Activated T-cell treated with anti-CD3 and anti-CD28 coated beads, Interleukin-2, amount 50 U/mL, for 24 hours (primary cell): ENCODE data around the gene FOXO6.
A peak's percentile ranks its signal among the peaks of the same experiment; 100 is the strongest.
"Not testable (repeated sequence)": the region's sequence is repeated elsewhere in the genome, so short reads cannot be mapped to it uniquely, and the experiment has no call there.

Experiments used
- DNase-seq: peaks from one replicate; pipeline ENCODE4 v3.0.0-alpha.2; 2020
- H3K27ac Mint-ChIP-seq: 2 replicates; pipeline ENCODE4 v1.8.0; 2020; ENCODE audit warnings: mild to moderate bottlenecking, mixed read lengths
- H3K27me3 Mint-ChIP-seq: 2 replicates; pipeline ENCODE4 v1.8.0; 2020; ENCODE audit warnings: mixed read lengths
- H3K36me3 Mint-ChIP-seq: 2 replicates; pipeline ENCODE4 v1.8.0; 2020; ENCODE audit warnings: low read depth, mixed read lengths
- H3K4me1 Mint-ChIP-seq: 2 replicates; pipeline ENCODE4 v1.8.0; 2020; ENCODE audit warnings: low read depth, mixed read lengths
- H3K4me3 Mint-ChIP-seq: 2 replicates; pipeline ENCODE4 v1.8.0; 2020; ENCODE audit warnings: mild to moderate bottlenecking, moderate library complexity, mixed read lengths
- H3K9me3 Mint-ChIP-seq: 2 replicates; pipeline ENCODE4 v1.8.0; 2020; ENCODE audit warnings: mixed read lengths

FOXO6 gene

DNA sequence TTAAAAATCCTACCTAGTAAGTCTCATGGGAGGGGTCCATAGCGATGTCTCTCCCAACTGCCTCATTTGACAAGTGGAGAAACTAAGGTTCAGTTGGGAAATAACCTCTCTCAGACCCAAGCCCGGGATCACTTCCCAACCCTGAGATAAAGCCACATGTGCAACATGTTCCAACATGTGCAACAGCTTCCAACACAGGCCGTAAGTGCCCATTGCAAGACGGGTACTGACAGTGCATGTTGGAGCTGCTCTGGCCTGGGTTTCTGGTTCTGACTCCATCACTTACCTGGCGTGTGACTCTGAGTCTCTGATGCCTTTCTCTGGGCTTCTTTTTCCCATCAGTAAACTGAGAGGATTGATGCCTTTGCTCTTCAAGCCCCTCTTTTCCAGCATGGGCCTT is 38.0 kb upstream of the FOXO6 start:
- Mint-ChIP-seq H3K27me3 (no peaks in the 10 kb centered on the region), H3K27ac (no peak overlapping the region), H3K4me1 (no peaks in the 10 kb centered on the region), H3K9me3 (no peaks in the 10 kb centered on the region), H3K36me3 (no peaks in the 10 kb centered on the region), H3K4me3 (no peak overlapping the region)
- DNase-seq, result no peak

DNA sequence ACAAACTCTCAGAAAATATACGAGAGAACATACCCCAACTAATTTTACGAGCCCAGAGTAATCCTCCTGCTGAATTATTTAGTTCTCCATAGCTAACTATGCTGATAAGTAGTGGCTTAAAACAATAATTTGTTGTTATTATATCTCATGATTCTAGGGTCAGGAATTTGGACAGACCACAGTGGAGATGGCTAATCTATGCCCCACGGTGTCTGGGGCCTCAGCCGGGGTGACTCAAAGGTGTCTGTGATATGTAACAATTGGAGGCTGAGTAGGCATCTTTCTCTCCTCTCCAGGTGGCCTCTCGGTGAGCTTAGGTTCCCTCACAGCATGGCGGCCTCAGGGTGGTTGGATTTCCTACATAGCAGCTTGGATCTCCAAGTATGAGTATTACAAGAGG is 35.4 kb upstream of the FOXO6 start:
- DNase-seq, result no peak
- H3K27me3 Mint-ChIP-seq, result peaks cover 2% of the 10 kb centered on the region
- no peak overlapping the region for H3K27ac Mint-ChIP-seq
- H3K4me3 Mint-ChIP-seq, result no peak overlapping the region
- no peaks in the 10 kb centered on the region for H3K36me3 Mint-ChIP-seq
- H3K4me1 Mint-ChIP-seq, result no peaks in the 10 kb centered on the region
- no peaks in the 10 kb centered on the region for H3K9me3 Mint-ChIP-seq

- Mint-ChIP-seq H3K36me3 (no peaks in the 10 kb centered on the region), H3K9me3 (no peaks in the 10 kb centered on the region), H3K27ac (no peak overlapping the region), H3K4me3 (no peak overlapping the region), H3K4me1 (no peaks in the 10 kb centered on the region), H3K27me3 (peaks cover 2% of the 10 kb centered on the region)
- DNase-seq, result no peak
These were observed 33.7 kb upstream of the FOXO6 start for GRCh38 chr1:41327383-41327999.

GRCh38 chr1:41328001-41328615 is 33.1 kb upstream of the FOXO6 start:
- DNase-seq, result no peak
- peaks cover 2% of the 10 kb centered on the region for H3K27me3 Mint-ChIP-seq
- no peak overlapping the region for H3K27ac Mint-ChIP-seq
- no peaks in the 10 kb centered on the region for H3K9me3 Mint-ChIP-seq
- H3K36me3 Mint-ChIP-seq, result no peaks in the 10 kb centered on the region
- H3K4me1 Mint-ChIP-seq, result peaks cover 2% of the 10 kb centered on the region
- H3K4me3 Mint-ChIP-seq, result no peak overlapping the region

DNA sequence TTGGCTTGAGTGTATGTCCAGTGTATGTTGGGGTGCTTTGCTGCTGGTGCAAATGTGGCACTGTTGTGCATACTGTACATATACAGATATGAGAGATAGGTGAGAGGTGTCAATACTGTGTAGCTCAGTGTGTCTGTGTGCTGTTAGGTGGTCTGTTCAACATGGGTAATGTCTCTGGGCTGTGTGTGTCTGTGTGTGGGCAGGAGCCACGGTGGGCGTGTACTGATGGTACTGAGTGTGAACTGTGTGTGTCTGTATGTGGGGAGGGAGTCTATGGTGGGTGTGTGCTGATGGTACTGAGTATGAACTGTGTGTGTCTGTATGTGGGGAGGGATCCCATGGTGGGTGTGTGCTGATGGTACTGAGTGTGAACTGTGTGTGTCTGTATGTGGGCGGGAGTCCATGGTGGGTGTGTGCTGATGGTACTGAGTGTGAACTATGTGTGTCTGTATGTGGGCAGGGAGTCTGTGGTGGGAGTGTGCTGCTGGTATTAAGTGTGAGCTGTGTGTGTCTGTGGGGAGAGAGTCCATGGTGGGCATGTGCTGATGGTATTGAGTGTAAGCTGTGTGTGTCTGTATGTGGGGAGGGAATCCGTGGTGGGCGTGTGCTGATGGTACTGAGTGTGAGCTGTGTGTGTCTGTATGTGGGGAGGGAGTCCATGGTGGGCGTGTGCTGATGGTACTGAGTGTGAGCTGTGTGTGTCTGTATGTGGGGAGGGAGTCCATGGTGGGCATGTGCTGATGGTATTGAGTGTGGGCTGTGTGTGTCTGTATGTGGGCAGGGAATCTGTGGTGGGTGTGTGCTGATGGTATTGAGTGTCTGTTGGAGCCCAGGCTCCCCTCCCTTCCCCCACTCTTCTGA is 32.2 kb upstream of the FOXO6 start:
- peaks cover 4% of the 10 kb centered on the region for H3K4me1 Mint-ChIP-seq
- H3K36me3 Mint-ChIP-seq, result no peaks in the 10 kb centered on the region
- DNase-seq, result no peak
- no peak overlapping the region for H3K27ac Mint-ChIP-seq
- no peaks in the 10 kb centered on the region for H3K9me3 Mint-ChIP-seq
- peaks cover 2% of the 10 kb centered on the region for H3K27me3 Mint-ChIP-seq
- no peak overlapping the region for H3K4me3 Mint-ChIP-seq

- Mint-ChIP-seq H3K27me3 (peaks cover 5% of the 10 kb centered on the region), H3K4me3 (no peak overlapping the region), H3K36me3 (no peaks in the 10 kb centered on the region), H3K4me1 (peaks cover 4% of the 10 kb centered on the region), H3K27ac (no peak overlapping the region), H3K9me3 (peaks cover 3% of the 10 kb centered on the region)
- DNase-seq, result no peak
These were observed 31.3 kb upstream of the FOXO6 start for GRCh38 chr1:41329662-41330587.

DNA sequence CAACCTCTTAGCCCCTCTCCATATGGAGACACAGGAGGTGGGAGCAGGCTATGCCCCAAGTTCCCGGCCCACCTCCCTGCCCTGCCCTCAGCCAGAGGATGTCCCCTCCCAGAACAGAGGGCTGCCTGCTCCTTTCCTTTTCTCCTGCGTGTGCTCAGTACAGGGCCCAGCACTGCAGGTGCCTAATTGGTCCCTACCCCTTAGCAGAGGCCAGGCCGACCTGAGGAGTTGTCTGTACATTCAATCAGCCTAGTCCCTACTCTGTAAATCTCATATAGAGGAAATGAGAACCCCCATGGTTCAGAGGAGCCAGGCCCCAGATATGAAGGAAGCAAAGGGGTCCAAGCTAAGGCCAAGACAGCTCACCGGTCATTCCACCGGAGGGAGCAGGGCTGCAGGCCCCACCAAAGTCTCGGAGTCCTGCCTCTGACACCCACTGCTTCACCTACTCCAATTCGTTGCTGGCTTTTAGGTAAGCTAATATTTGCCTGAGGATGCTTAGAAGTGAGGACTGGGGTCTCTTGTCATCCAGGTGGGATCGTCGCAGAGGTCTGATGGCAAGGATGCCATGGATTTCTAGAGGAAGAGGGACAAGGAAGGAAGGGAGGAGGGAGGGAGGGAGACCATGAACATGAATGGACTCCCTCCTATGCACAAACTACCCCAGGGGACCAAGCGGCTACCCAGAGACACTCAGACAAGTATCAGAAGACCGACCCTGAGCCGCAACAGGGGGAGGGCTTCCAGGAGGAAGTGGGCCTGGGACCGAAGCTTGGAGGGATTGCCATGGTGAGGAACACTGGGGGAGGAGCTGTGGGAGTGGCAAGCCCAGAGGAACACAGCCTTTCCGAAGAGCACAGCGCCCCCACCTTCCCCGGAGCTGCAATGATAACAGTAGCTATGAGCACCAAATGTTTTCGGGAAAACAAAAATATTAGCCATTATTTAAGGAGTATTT is 30.4 kb upstream of the FOXO6 start:
- H3K27ac Mint-ChIP-seq, result no peak overlapping the region
- no peak overlapping the region for H3K4me3 Mint-ChIP-seq
- no peak for DNase-seq
- no peaks in the 10 kb centered on the region for H3K36me3 Mint-ChIP-seq
- H3K9me3 Mint-ChIP-seq, result peaks cover 7% of the 10 kb centered on the region
- H3K27me3 Mint-ChIP-seq, result peaks cover 13% of the 10 kb centered on the region
- H3K4me1 Mint-ChIP-seq, result peaks cover 4% of the 10 kb centered on the region

DNA sequence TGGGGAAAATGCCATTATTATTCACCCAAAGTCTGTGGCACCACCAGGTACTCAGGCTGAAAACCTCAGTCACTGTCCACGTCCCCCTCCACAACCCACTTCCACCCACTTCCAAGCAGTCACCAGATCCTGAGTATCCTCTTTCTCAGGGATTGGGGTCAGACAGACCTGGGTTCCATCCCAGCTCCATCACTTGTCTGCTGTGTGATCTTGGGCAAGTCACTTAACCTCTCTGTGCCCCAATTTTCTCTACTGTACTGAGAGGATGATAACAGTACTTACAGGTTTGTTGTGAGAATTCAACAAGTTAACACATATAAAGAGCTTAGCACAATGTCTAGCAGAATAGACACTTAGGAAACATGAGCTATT is 29.7 kb upstream of the FOXO6 start:
- Mint-ChIP-seq H3K27me3 (peaks cover 17% of the 10 kb centered on the region), H3K9me3 (peaks cover 7% of the 10 kb centered on the region), H3K36me3 (no peaks in the 10 kb centered on the region), H3K27ac (no peak overlapping the region), H3K4me1 (peaks cover 4% of the 10 kb centered on the region), H3K4me3 (no peak overlapping the region)
- DNase-seq, result no peak

- not testable (repeated sequence) for H3K4me1 Mint-ChIP-seq, H3K36me3 Mint-ChIP-seq, DNase-seq, H3K4me3 Mint-ChIP-seq, H3K27ac Mint-ChIP-seq, H3K9me3 Mint-ChIP-seq
- H3K27me3 Mint-ChIP-seq, result peaks cover 20% of the 10 kb centered on the region
These were observed 29.1 kb upstream of the FOXO6 start for GRCh38 chr1:41332161-41332560.

DNA sequence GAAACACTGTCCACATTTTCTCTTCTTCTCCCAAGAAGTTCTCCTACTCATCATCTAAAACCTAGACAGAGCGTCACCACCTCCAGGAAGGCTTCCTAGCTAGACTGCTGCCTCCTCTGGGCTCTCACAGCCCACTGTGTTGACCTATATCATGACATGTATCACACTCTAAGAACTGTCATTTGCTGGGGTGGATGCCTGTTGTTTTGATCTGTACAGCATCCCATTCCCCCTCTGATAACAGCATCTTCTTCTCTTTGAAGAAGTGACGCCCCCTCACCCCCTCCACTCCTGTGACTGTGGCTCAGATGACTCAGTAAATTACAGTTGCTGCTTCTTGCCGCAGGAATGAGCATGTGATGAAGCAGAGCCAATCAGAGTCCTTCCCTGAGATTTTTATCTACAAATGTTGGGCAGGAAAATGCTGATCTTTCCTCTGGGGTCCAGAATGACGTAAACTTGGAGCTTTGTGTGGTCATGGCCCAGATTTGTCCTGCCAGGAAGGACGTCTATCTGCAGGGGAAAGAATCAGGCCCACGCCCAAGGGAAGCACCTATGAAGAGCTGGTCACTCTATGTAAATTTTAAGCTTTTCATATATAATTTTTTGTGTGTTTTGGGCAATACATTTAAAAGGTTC is 28.0 kb upstream of the FOXO6 start:
- H3K36me3 Mint-ChIP-seq, result no peaks in the 10 kb centered on the region
- DNase-seq, result peak; percentile 26
- no peak overlapping the region for H3K27ac Mint-ChIP-seq
- H3K4me1 Mint-ChIP-seq, result peaks cover 4% of the 10 kb centered on the region
- H3K4me3 Mint-ChIP-seq, result no peak overlapping the region
- peaks cover 26% of the 10 kb centered on the region for H3K27me3 Mint-ChIP-seq
- peaks cover 7% of the 10 kb centered on the region for H3K9me3 Mint-ChIP-seq

- H3K27me3 Mint-ChIP-seq, result peaks cover 57% of the 10 kb centered on the region
- H3K36me3 Mint-ChIP-seq, result no peaks in the 10 kb centered on the region
- H3K4me3 Mint-ChIP-seq, result no peak overlapping the region
- DNase-seq, result no peak
- peaks cover 16% of the 10 kb centered on the region for H3K9me3 Mint-ChIP-seq
- peaks cover under 1% of the 10 kb centered on the region for H3K4me1 Mint-ChIP-seq
- no peak overlapping the region for H3K27ac Mint-ChIP-seq
These were observed 22.4 kb upstream of the FOXO6 start for GRCh38 chr1:41338820-41339219.

GRCh38 chr1:41340655-41341364 is 20.4 kb upstream of the FOXO6 start:
- DNase-seq, result no peak
- H3K36me3 Mint-ChIP-seq, result no peaks in the 10 kb centered on the region
- H3K27me3 Mint-ChIP-seq, result peaks cover 57% of the 10 kb centered on the region
- peaks cover 11% of the 10 kb centered on the region for H3K4me1 Mint-ChIP-seq
- no peak overlapping the region for H3K4me3 Mint-ChIP-seq
- peaks cover 9% of the 10 kb centered on the region for H3K9me3 Mint-ChIP-seq
- no peak overlapping the region for H3K27ac Mint-ChIP-seq

DNA sequence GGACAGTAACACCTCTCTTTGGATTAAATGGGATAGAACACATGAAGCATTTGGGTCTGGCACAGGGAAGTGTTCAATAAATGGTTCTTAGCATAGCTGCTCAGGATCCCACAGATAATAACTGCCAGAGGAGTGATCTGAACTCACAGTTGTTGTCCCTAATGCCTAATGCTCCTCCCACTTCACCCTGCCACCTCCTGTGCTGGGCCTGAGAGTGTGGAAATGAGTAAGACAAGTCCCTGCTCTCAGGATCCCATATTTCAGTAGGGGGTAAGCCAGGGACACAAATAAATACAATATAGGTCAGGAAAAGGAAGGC is 19.9 kb upstream of the FOXO6 start:
- Mint-ChIP-seq H3K27me3 (peaks cover 53% of the 10 kb centered on the region), H3K27ac (no peak overlapping the region)

More for the DNA sequence above, 19.9 kb upstream of the FOXO6 start:
- no peak for DNase-seq
- H3K4me3 Mint-ChIP-seq, result no peak overlapping the region
- H3K9me3 Mint-ChIP-seq, result peaks cover 9% of the 10 kb centered on the region
- H3K36me3 Mint-ChIP-seq, result no peaks in the 10 kb centered on the region
- H3K4me1 Mint-ChIP-seq, result peaks cover 11% of the 10 kb centered on the region
